HG03039 (cell line): ENCODE results near the gene HOXA7.

Experiments used
- ATAC-seq: cut with Tn5 transposase; IDR thresholded peaks from one replicate; pipeline ENCODE4 v1.9.1; 2021; ENCODE audit warnings: mild to moderate bottlenecking, moderate library complexity; ENCODE audit not compliant: unreplicated experiment

HOXA7 gene

GRCh38 chr7:27109466-27110185 lies 46.8 kb downstream of the HOXA7 start:
- ATAC-seq: no peak

DNA sequence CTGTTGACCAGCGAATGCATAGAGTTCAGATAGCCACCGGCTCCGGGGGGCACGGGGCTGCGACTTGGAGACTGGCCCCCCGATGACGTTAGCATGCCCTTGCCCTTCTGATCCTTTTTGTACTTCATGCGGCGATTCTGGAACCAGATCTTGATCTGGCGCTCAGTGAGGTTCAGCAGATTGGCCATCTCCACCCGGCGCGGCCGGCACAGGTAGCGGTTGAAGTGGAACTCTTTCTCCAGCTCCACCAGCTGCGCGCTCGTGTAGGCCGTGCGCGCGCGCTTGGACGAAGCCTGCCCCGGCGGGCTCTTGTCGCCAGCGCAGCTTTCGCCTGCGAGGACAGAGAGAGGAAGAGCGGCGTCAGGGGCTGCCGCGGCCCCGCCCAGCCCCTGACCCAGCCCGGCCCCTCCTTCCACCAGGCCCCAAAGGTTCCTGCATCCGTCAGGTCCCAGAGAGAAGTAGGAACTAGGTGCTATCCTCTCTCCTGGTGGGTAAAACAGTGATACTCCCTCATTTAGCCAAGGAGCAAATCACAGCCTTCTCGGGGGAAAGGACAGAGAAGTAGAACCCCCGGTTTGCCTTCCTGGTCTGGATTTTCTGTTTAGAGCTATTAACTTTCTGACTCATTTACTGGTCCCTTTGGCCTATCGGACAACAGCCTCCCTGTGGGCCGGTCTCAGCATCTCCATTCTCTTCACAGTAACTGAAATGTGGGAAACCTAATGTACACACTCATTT lies 47.9 kb downstream of the HOXA7 start:
- ATAC-seq: no peak

DNA sequence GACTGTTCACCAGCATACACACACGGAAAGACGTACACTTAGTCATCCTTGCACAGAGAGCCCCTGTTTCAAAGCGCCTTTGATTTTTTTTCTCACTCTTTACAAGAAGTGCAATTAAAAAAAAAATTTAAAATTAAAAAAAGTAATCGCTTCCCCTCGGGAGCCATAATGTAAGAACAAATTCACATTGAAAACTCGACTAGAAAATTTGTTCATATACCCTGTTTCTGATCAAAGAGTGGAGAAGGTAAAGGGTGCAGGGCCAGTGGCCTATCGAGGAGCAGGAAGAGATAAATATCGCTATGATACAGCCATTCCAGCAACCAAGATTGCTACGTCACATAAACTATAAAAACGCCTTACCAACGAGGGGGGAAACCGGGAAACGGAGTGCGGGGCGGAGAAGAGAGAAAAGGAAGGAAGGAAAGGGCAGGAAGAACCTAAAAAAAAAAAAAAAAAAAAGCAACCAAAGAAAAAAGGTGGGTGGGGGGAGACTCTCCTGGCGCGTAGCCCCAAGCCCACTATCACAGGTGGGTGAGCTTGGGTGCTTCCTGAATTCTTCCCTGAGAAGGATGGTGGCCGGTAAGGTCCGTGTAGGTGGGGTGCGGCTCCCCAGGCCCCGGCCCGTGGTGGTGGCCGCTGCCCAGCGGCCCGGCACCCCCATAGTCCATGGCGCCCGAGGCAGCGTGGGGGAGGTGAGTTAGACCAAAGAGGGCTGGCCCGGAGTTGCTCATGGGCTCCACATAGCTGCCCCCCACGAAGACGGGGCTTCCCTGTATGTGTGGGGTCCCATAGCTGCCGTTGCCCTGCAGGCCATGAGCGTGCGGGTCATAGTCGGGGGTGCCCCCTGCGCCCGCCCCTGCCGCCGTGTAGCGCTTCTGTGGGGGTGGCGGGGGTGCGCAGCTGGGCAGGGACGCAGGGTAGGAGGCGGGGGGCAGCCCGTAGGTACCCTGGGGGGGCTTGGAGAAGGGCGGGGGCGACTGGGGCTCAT lies 48.8 kb downstream of the HOXA7 start:
- no peak for ATAC-seq

DNA sequence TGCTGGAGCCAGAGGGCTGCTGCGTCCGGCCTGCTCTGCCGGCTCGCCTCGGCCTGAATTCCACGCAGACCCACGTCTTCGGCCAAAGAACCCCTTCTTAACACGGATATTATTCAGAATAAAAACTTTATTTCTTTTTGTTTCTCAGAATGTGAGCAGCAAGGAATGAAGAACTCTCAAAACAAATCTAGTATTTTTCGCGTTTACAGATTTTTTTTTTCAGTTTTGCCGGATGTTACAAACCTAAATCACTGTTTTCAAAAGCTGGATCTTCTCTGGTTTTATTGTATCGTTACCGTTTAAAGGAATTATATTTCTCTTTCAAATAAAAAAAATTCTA lies 49.6 kb downstream of the HOXA7 start:
- no peak for ATAC-seq

DNA sequence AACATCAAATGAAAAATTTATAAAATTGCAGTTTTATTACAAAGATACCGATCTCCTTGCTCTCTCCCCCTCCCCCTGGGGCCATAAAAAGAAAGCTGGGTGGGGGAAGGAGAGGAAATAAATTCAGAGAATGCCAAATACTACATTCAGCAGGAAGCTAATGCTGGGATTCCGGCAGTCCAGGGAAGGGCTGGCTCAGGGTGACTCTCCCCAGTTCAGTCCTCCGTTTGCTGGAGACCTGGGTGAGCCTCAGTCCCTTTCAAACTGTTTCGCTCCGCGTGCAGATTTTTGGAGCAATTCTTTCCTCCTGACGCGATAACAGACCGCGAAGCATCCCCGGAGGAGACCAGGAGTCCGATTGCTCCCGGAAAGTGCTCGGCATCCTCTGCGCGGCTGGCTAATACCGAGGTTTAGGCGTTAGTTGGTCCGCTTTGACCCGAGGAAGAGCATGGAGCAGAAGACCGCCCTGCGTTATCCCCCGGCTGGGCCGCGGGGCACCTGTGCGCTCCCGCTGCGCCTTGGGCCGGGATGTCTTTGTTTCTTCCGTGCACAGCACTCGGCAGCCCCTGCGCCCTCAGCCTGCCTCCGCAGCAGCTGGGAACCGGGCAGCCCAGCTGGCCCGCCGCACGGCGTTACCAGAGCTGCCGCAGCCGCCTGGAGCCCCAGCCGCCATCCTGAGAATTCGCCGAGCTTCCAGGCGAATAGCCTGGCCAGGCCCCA lies 50.1 kb downstream of the HOXA7 start:
- ATAC-seq: no peak

DNA sequence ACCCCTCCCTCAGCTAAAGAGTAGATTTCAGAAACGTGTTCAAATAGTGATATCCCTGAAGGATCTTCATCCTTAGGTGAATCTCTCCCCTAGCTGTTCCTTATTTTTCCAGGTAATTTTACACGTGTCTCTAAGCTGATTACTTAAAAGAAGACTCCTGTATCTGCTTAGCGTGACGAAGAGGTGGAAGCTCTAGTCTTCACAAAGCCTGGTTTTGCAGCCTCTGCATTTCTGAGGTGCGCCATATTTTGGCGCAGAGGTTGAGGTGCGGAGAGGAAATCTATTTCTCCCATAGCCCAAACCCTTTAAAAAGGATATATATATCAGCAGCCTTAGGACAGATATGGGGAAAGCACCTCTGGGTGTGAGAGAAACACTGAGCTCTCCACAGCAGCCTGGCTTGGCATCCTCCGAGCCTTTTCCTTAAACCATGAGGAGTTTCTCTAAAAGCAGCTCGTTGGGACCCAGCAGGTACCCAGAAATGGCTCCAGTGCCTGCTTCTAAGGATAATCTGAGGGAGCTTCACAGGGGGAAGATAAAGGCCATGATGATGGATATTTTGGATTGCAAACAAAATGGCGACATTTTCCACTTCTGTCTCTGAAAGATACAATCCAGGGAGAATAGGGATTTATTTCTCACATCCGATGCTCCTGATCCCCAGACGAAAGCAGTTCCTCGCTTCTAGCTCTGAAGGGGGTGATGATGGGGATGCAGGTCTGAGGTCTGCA lies 51.0 kb downstream of the HOXA7 start:
- ATAC-seq: no peak

DNA sequence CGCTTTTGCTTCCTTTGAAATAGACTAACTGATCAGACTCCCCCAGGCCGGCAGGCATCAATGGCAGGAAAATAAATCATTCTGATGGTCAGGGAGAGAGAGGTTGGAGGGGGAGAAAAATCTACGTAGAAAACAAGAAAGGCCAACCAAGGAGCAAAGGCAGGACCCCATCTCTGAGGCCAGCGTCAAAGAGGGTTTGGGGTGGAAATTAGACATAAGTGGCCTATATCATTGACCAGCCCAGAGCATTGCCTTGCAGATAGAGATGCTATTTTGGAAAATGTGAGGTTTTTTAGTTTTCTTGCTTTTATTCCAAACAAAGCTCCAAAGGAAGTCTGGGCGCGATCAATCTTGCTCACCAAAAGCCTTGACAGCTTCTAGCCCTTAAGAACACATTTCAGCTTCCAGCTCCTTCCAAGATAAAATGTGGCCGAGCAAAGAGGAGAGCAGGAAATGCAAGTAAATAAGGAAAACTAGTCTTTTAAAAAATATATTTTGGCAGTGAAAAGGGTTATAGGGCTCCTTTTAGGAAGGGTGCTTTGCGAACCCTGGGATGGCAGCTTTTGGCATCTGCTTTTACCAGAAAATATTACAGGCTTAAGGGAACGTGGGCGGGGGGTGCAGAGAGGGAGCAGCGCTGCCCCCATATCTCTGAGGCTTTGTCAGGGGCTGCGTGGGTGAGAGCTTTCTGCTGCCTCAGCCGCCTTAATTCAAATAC lies 52.0 kb downstream of the HOXA7 start:
- ATAC-seq: no peak
